Activated T-cell treated with anti-CD3 and anti-CD28 coated beads for 1 hour (primary cell): Measurements from ENCODE around the gene NIN.
"Not testable (repeated sequence)": the region's sequence is repeated elsewhere in the genome, so short reads cannot be mapped to it uniquely, and the experiment has no call there.

ENCODE experiments used
- DNase-seq: peaks from one replicate; pipeline ENCODE4 v3.0.0-alpha.2; 2020; ENCODE audit warnings: low read depth

The NIN gene

GRCh38 chr14:50717811-50718210 lies 113.2 kb downstream of the NIN start:
- DNase-seq: no peak

GRCh38 chr14:50714450-50715073 lies 116.4 kb downstream of the NIN start:
- DNase-seq: no peak

DNA sequence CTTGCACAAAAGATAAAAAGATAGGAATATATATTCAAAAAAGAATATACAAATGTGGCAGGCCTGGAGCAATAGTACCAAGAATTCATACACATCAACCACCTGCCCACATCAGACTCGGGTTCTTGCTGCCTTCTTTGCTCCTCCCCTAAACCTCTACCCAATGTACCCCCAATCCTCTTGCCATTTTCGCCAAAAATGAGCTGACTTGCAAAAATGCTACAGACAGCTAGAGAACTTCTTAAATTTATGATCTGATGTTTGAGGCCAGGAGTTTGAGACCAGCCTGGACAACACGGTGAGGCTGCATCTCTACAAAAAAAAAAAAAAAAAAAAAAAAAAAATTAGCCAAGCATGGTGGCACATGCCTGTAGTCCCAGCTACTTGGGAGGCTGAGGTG lies 119.9 kb downstream of the NIN start:
- DNase-seq: no peak

DNA sequence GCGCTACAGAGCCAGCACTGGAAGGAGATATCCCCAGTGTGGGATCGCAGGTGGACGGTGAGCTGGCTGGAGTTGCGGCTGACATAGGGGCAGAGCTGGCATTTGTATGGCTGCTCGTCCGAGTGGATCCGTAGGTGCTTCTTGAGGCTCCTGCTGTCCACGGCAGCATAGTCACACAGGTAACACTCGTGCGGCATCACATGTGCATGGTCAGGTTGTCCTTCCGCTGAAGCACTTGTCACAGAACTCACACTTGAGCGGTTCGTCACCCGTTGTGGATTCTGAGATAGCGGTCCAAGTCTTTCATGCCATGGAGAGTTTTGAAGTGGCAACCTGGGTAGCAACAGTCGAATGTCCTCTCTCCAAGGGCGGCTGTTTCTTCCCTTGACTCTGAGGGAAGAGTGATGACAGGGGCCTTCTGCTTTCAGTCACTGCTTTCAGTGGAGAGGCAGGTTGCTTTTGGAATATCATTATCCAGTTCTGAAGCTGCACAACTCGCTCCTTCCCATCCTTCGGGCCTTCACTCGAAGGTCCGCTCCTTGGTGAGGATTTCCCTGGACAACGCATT lies 125.9 kb downstream of the NIN start:
- no peak for DNase-seq

DNA sequence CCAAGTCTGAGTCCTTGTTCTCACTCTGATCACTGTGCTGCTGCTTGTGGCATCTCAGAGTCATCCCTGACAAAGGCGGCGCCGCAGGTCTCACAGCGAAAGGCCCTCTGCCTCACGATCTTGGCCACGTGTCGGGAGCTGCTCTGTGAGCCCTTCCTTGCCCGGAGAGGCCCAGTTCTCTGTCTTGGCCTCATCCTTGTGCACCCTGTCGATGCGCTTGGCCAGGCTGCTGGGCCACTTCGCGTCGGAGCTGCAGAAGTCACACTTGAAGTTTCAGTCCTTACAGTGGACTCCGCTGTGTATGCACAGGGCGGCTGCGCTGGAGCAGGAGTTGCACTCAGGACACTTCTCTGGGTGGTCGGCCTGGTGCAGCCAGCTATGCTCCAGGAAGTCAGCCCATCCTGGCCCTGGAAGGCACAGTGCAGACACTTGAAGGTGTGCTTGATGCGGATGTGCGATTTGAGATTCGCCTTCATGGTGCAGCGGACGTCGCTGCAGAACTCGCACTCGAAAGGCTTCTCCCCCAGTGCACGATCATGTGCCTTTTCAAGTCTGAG lies 126.4 kb downstream of the NIN start:
- DNase-seq: no peak

GRCh38 chr14:50697659-50698290 lies 133.2 kb downstream of the NIN start:
- no peak for DNase-seq

DNA sequence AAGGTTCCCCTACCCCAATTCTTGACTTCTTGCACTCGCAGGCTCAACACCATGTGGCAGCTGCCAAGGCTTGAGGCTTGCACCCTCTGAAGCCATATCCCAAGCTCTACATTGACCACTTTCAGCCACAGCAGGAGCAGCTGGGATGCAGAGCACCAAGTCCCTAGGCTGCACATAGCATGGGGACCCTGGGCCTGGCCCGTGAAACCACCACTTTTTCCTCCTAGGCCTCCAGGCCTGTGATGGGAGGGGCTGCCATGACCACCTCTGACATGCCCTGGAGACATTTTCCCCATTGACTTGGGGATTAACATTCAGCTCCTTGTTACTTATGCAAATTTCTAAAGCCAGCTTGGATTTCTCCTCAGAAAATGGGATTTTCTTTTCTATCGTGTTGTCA lies 136.7 kb downstream of the NIN start:
- DNase-seq: not testable (repeated sequence)

GRCh38 chr14:50688875-50689274 lies 142.1 kb downstream of the NIN start:
- no peak for DNase-seq

- no peak for DNase-seq
Measured at GRCh38 chr14:50679674-50680073, 151.3 kb downstream of the NIN start.

GRCh38 chr14:50678163-50678562 lies 152.8 kb downstream of the NIN start:
- DNase-seq: no peak

DNA sequence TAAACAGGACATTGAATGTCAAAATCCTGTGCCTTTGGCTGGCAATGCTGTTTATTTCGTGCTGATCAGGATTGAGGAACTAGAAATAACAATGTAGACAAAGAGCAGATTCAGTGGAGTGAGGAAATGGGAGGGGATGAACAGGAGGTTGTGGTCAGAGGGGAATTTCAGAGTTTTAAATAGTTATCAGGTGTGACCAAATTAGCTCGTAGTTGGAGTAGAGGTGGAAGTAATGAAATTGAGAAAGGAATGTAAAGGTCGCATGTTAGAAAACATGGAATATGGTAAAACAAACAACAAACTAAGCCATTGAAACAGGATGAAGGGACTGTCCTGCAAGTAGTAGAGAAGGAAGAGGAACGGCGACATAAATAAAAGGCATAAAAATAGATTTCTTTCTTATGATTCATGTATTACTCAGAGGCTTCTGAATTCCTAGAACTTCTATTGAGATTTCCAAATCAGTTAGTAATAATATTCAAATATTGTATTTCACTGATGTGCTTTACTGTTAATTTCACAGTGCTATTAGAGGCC lies 153.4 kb downstream of the NIN start:
- DNase-seq: no peak

- no peak for DNase-seq
Measured at GRCh38 chr14:50676814-50677516, 154.0 kb downstream of the NIN start.

- DNase-seq: no peak
Measured at GRCh38 chr14:50675597-50675996, 155.4 kb downstream of the NIN start.

- DNase-seq: no peak
Measured at GRCh38 chr14:50670866-50671256, 160.1 kb downstream of the NIN start.

GRCh38 chr14:50670196-50670865 lies 160.6 kb downstream of the NIN start:
- DNase-seq: no peak
